ENCODE results near the gene PLCB4. TPM values are rescaled to one million over a fixed set of nuclear protein-coding genes. Genes with fewer than 3 reads are reported as not detected.

PLCB4 gene
- total and polyA plus RNA-seq, 5 donors: 9.4 to 42.2 (median 27.7) TPM

DNA sequence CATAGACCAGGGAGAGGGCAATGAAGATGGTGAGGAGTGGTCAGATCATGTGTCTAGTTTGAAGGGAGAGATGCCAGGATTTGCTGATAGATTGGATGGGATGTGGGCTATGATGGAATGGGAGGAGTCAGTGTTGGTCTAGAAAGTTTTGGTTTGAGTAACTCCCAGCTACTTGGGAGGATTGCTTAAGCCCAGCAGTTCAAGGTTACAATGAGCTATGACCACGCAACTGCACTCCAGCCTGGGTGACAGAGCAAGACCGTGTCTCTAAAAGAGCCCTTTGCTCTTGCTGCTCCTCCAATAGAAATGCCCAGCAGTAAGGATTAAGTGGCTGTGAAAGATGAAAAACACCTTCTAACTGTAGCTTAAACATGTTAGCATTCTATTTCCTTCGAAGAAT is 427.3 kb downstream of the PLCB4 start:
- ATAC-seq: no peak
- Histone ChIP-seq H3K27ac (ENCODE audit: low read length) (no peak overlapping the region), H3K9me3 (ENCODE audit: control insufficient read depth, low read length) (no peaks in the 10 kb centered on the region), H3K4me1 (ENCODE audit: control insufficient read depth, insufficient read depth, low read length) (no peaks in the 10 kb centered on the region), H3K4me3 (ENCODE audit: low read length) (no peak overlapping the region), H3K27me3 (ENCODE audit: control insufficient read depth, insufficient read depth) (no peaks in the 10 kb centered on the region)
- intact Hi-C loops (cut with DNase I): no loop called here
- 95% methylated on average over 3 of the region's 3 CpGs for whole genome bisulfite sequencing
- DNase-seq: no peak

DNA sequence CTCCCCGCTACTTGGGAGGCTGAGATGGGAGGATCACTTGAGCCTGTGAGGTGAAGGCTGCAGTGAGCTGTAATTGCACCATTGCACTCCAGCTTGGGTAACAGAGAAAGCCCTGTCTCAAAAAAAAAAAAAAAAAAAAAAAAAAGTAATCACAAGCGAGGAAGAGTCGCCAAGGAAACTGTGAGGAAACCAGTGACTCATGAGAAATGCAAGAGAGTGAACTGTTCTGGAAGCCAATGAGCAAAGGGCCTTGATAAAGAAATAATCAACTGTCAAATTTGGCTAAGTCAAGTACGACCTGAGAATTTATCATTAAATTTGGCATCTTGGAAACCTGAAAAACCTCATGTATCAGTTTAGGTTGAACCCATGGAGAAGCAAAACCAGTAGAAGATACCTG is 429.4 kb downstream of the PLCB4 start:
- no peaks in the 10 kb centered on the region for H3K4me1 ChIP-seq (ENCODE audit: control insufficient read depth, insufficient read depth, low read length)
- no peak for ATAC-seq
- WGBS: 72% methylated on average over 4 of the region's 4 CpGs
- H3K4me3 ChIP-seq (ENCODE audit: low read length): no peak overlapping the region
- no peaks in the 10 kb centered on the region for H3K9me3 ChIP-seq (ENCODE audit: control insufficient read depth, low read length)
- intact Hi-C loops (cut with DNase I): no loop called here
- DNase-seq: no peak
- H3K27me3 ChIP-seq (ENCODE audit: control insufficient read depth, insufficient read depth): no peaks in the 10 kb centered on the region
- H3K27ac ChIP-seq (ENCODE audit: low read length): no peak overlapping the region

DNA sequence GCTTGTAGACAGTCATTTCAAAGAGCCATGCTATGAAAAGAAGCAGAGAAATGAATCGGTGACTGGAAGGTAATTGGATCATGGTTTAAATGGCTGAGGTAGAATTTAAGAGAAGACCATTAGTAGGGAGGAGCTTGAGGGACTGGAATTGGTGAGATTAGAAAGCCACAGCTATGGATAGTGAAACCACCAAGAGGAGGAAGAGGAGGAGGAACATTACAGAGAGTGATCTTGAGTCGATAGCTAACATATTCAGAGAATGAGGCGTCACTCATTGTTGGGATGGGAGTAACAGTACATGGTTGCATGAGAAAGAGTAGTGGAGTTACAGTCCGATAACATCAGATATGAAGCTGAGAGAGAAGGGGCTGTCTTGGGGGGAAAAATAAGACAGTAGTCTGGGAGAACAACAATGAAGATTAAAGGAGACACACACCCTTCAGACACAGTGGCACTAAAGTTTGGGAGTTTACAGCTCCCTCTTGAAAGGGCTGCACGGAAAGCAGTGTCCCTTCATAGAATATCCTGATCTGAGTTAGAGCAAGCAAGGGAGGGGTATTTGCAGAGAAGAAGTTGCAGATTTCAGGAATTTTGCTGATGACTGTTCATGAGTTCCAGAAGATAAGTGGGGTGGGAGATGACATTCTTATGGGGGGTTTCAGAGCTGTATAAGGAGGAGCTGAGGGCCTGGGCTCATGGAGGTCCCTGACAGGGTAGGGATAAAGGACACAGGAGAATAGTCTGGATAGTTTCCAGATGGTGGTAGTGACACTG is 430.4 kb downstream of the PLCB4 start:
- Histone ChIP-seq H3K4me1 (ENCODE audit: control insufficient read depth, insufficient read depth, low read length) (no peaks in the 10 kb centered on the region), H3K9me3 (ENCODE audit: control insufficient read depth, low read length) (no peaks in the 10 kb centered on the region), H3K4me3 (ENCODE audit: low read length) (no peak overlapping the region), H3K27ac (ENCODE audit: low read length) (no peak overlapping the region), H3K27me3 (ENCODE audit: control insufficient read depth, insufficient read depth) (no peaks in the 10 kb centered on the region)
- ATAC-seq: no peak
- no peak for DNase-seq
- 84% methylated on average over 5 of the region's 5 CpGs for WGBS
- intact Hi-C loops (cut with DNase I): no loop called here

DNA sequence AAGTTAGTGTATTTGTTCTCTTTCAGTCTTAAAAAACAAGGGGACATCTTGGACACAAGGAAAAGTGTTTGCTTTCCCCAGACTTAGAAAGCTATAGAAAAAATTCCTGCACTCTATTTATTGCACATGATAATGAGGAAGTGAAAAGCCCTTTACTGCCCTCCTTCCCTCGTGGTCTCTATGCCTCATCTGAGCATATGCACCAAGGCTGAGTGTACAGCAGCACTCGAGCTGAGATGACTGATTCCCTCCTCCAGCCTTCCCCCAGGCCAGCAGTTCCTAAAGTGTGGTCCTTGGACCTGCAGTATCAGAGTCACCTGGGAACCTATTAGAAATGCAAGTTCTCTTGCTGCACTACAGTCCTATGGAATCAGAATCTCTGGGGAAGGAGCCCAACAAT is 431.2 kb downstream of the PLCB4 start:
- ATAC-seq (no peak), DNase-seq (no peak)
- no peak overlapping the region for H3K27ac ChIP-seq (ENCODE audit: low read length)
- 35% methylated on average over 2 of the region's 2 CpGs for WGBS
- no peak overlapping the region for H3K4me3 ChIP-seq (ENCODE audit: low read length)
- H3K27me3 ChIP-seq (ENCODE audit: control insufficient read depth, insufficient read depth): no peaks in the 10 kb centered on the region
- H3K4me1 ChIP-seq (ENCODE audit: control insufficient read depth, insufficient read depth, low read length): no peaks in the 10 kb centered on the region
- H3K9me3 ChIP-seq (ENCODE audit: control insufficient read depth, low read length): no peaks in the 10 kb centered on the region
- intact Hi-C loops (cut with DNase I): no loop called here

DNA sequence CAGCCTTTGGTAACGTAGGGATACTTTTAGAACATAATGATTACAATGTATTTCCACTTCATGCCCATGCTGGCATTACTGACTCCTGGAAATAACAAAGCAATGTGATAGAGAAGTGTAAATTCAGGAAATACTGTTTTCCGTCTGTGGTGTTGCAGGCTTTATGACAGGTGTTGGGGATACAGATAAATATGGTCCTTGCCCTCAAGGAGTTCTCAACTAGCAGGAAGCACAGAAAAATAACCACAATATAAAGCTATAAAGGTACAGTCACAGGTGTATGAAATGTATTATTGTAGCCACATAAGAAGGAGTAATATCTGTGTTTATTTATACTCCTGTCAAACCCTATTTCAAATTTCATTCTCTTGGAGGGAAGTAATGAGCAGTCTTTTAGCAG is 432.6 kb downstream of the PLCB4 start:
- intact Hi-C loops (cut with DNase I): no loop called here
- Histone ChIP-seq H3K9me3 (ENCODE audit: control insufficient read depth, low read length) (no peaks in the 10 kb centered on the region), H3K27me3 (ENCODE audit: control insufficient read depth, insufficient read depth) (no peaks in the 10 kb centered on the region), H3K27ac (ENCODE audit: low read length) (no peak overlapping the region), H3K4me3 (ENCODE audit: low read length) (no peak overlapping the region), H3K4me1 (ENCODE audit: control insufficient read depth, insufficient read depth, low read length) (no peaks in the 10 kb centered on the region)
- no peak for DNase-seq
- ATAC-seq: no peak
- WGBS: 83% methylated on average over 2 of the region's 2 CpGs

DNA sequence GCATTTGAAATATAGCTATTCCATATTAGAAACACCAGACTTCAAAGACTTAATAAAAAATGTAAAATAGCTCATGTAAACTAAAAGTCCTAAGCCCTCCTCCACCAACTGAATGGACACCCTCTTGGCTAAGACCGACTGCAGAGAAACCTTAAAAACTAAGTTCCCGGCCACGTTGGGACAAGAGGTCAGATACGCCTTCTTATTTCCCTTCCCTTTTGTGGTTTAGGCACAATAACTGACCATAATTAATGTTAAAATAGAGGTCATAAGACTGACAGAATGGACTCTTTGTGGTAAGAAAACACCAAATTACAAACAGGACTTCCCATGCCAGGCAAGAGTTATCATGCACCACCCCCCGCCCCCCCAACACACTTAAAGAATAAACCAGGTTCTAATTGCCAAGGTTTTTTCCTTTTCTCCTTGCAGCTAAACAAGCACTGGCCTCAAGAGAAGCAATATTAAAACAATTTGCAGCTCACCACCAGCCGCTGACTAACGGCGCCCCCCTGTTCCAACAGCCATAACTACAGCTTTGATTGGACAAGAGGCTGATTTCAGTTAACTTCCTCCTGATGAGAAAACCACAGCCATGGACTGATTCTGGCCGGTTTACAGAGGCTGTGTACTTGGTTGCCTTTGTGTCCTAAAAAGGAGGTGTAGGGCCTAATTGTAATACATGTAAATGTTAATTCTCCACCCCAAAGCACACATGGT is 434.8 kb downstream of the PLCB4 start:
- WGBS: 53% methylated on average over 9 of the region's 9 CpGs
- H3K4me3 ChIP-seq (ENCODE audit: low read length): no peak overlapping the region
- H3K27me3 ChIP-seq (ENCODE audit: control insufficient read depth, insufficient read depth): no peaks in the 10 kb centered on the region
- no peak for DNase-seq
- H3K27ac ChIP-seq (ENCODE audit: low read length): no peak overlapping the region
- intact Hi-C loops (cut with DNase I): no loop called here
- no peak for ATAC-seq
- H3K4me1 ChIP-seq (ENCODE audit: control insufficient read depth, insufficient read depth, low read length): peaks cover 3% of the 10 kb centered on the region
- no peaks in the 10 kb centered on the region for H3K9me3 ChIP-seq (ENCODE audit: control insufficient read depth, low read length)

DNA sequence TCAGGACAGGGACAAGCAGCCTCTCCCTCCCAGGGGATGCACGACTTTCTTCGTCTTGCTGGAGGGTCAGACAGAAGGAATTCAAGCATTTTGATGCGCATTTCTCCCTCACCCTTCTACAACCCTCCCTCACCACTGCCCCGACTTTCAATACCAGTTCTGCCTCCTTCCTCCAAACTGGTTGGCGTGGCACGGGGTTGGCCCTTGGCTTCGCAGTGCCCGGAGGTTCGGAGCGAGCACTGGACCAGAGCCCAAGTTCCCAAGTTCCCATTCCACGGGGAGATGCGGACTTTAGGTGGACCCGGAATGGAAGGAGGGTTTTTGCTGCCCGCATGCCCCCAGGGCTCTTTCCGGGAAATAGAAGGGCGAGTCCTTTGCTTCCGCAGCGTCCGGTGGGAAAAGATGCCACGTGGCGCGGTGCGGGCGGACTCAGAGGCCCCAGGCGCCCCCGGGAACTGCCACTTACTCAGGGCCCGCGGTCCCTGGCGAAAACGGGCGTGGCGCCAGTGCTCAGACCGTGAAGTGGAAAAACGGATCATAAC is 437.5 kb downstream of the PLCB4 start:
- Histone ChIP-seq H3K4me1 (ENCODE audit: control insufficient read depth, insufficient read depth, low read length) (peaks cover 3% of the 10 kb centered on the region), H3K4me3 (ENCODE audit: low read length) (no peak overlapping the region), H3K27me3 (ENCODE audit: control insufficient read depth, insufficient read depth) (no peaks in the 10 kb centered on the region), H3K27ac (ENCODE audit: low read length) (no peak overlapping the region), H3K9me3 (ENCODE audit: control insufficient read depth, low read length) (no peaks in the 10 kb centered on the region)
- ATAC-seq (no peak), DNase-seq (peak in 2 of 3 donors; percentile 57 to 61)
- intact Hi-C loops (cut with DNase I): no loop called here
- 12% methylated on average over 34 of the region's 34 CpGs for WGBS

DNA sequence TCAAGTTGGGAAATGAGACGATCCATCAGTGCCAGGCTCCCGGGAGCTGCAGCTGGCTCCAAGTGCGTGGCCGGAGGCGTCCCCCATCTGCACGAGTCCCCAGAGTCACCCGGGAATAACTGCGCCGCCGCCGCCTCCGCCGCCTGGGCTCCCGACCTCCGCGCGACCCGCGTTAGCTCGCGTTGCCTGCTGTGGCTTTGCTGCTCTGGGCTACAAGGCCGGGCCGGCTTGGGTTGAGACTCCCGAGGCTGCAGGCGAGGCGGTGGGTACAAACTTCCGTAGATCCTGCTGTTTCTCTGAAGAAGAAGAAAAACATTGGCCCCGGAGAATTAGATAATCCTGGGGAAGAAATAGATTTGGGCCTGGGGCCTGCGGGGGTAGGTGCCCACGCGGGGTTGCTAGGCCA is 438.1 kb downstream of the PLCB4 start:
- peaks cover 3% of the 10 kb centered on the region for H3K4me1 ChIP-seq (ENCODE audit: control insufficient read depth, insufficient read depth, low read length)
- H3K27me3 ChIP-seq (ENCODE audit: control insufficient read depth, insufficient read depth): no peaks in the 10 kb centered on the region
- peak in 1 of 3 donors; percentile 50 for DNase-seq
- H3K27ac ChIP-seq (ENCODE audit: low read length): no peak overlapping the region
- intact Hi-C loops (cut with DNase I): no loop called here
- no peak for ATAC-seq
- H3K9me3 ChIP-seq (ENCODE audit: control insufficient read depth, low read length): no peaks in the 10 kb centered on the region
- peak overlapping the region; percentile 26 for H3K4me3 ChIP-seq (ENCODE audit: low read length)
- WGBS: 4% methylated on average over 31 of the region's 31 CpGs

DNA sequence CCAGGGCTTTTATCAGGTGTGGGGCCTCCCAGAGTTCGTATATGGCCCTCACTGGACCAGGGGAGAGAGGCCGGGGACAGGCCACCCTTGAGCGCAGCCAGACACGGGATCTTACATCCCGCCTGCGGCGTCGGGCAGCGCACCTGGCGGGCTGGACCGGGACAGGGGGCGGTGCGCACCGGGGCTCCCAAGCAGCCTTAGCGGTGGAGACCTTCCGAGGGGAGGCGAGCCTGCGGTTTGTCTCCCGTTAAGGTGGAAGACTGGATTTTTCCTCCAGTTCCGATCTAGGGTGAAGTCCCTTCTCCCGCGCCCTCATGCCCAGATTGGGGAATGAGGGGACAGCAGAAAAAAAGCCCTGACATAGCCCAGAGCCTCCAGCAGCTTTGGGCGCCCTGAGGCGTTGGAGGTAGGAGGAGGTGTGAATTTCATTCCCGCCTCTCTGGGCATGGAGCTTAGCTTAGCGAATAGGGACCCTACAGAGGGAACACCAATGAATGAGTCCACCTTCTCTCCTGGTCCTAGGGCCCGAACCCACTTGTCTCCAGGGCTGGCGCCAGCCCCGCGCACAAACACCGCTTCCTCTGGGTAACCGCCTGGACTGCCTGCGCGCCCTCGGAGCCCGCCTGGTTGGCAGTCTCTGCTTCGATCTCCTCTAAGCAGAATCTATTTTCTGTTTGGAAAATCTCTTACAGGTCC is 438.8 kb downstream of the PLCB4 start:
- Histone ChIP-seq H3K4me1 (ENCODE audit: control insufficient read depth, insufficient read depth, low read length) (peaks cover 3% of the 10 kb centered on the region), H3K27me3 (ENCODE audit: control insufficient read depth, insufficient read depth) (no peaks in the 10 kb centered on the region), H3K4me3 (ENCODE audit: low read length) (no peak overlapping the region), H3K27ac (ENCODE audit: low read length) (no peak overlapping the region), H3K9me3 (ENCODE audit: control insufficient read depth, low read length) (no peaks in the 10 kb centered on the region)
- 15% methylated on average over 37 of the region's 37 CpGs for WGBS
- intact Hi-C loops (cut with DNase I): no loop called here
- ATAC-seq (no peak), DNase-seq (peak in 1 of 3 donors; percentile 47)

DNA sequence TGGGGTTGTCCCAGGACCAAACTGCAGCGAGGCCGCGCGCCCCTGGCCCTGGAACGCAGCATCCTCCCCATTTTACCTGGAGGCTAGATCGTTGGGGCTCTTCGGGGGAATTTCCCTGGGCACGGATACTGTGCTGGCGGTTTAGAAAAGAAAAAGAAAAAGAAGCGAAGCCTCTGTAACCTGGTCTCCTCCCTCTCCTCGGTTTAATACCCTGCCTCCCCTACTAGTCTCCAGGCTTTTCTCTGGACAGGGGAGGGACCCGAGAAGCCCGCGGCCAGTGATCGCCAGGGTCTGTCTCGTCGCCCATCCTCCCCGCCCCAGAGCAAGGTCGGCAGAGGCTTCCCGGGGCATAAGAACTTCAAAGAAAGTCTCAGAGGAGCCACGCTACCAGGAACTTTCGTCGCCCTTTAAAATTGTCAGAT is 439.4 kb downstream of the PLCB4 start:
- Histone ChIP-seq H3K27me3 (ENCODE audit: control insufficient read depth, insufficient read depth) (no peaks in the 10 kb centered on the region), H3K9me3 (ENCODE audit: control insufficient read depth, low read length) (no peaks in the 10 kb centered on the region), H3K4me3 (ENCODE audit: low read length) (no peak overlapping the region), H3K27ac (ENCODE audit: low read length) (no peak overlapping the region), H3K4me1 (ENCODE audit: control insufficient read depth, insufficient read depth, low read length) (peaks cover 3% of the 10 kb centered on the region)
- intact Hi-C loops (cut with DNase I): no loop called here
- no peak for ATAC-seq
- WGBS: 8% methylated on average over 23 of the region's 23 CpGs
- DNase-seq: no peak

DNA sequence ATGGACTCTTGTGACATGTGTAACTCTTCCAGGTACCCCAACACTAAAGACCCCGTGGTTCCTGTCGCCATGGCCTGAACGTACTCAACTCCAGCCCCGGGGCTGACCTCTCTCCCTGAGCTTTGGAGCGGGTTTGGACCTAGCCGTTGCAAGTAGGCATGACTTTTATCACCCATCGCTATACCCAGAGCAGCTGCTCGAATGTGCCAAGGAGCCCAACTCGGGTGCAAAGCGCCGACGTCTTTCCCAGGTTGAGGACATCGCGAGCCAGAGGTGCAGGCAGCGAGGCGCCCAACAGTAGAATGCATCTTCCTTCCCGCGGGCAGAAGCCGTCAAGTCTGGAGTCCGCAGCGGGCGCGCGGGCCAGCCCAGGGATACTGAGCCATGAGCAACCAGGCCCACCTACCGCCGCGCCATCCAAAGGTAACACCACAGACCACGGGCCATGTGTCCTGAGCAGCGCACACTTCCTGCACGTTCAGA is 439.9 kb downstream of the PLCB4 start:
- intact Hi-C loops (cut with DNase I): no loop called here
- DNase-seq (no peak), ATAC-seq (no peak)
- peaks cover 3% of the 10 kb centered on the region for H3K4me1 ChIP-seq (ENCODE audit: control insufficient read depth, insufficient read depth, low read length)
- H3K9me3 ChIP-seq (ENCODE audit: control insufficient read depth, low read length): no peaks in the 10 kb centered on the region
- no peak overlapping the region for H3K4me3 ChIP-seq (ENCODE audit: low read length)
- H3K27ac ChIP-seq (ENCODE audit: low read length): no peak overlapping the region
- 11% methylated on average over 30 of the region's 30 CpGs for WGBS
- H3K27me3 ChIP-seq (ENCODE audit: control insufficient read depth, insufficient read depth): peaks cover under 1% of the 10 kb centered on the region
